A673 (cell line): ENCODE measurements around the gene TPP1.

Experiments used
- EZH2 ChIP-seq: fragments of 200-600 bp; sonication (generic); IDR thresholded peaks from 2 replicates; pipeline ENCODE4 v1.6.1; 2017; ENCODE audit warnings: borderline replicate concordance, low read depth, mild to moderate bottlenecking, mixed read lengths, antibody characterized with exemption, low read length; ENCODE audit not compliant: poor library complexity, severe bottlenecking
- TF ChIP-seq, protein P1 (sequence below): fragments of 300-800, 200-600 bp; sonication (generic); conservative IDR thresholded peaks from 2 replicates; pipeline ENCODE4 v1.5.1; 2017; ENCODE audit warnings: low read depth, mild to moderate bottlenecking, antibody characterized with exemption, low read length, moderate library complexity, mixed read lengths

DNA sequence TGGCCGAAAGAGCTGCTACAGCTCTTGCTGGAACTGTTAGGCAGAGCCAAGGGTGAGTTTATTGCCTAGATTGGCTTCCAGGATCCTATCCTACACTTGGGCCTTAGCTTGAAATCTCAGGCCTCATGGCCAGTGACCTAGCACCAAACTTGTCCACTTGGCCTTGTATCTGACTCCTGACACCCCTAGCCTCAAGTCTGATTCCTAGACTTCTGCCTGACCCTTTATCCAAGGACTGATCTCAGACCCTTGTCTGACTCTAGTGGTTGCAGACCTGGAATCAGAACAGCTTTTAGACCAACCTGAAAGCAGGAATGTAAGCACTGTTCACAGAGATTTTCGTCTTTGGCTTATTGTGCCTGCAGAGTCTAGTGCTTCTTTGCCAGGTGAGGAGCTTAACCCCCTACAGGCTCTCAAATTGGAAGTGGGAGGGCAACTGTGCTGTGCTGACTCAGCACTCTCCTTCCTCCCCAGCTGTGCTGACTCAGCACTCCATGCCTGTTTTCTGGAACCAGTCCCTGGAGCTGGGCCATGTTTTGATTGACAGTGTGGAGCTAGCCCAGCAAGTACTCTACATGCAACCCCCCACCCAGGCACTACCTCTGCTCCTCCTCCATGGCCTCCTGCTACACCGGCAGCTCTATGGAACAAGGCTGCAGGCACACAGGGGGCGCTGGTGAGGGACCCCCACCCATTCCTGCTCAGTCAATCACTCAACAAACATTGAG is 50.9 kb downstream of the TPP1 start:
- TF ChIP-seq, protein P1, sequence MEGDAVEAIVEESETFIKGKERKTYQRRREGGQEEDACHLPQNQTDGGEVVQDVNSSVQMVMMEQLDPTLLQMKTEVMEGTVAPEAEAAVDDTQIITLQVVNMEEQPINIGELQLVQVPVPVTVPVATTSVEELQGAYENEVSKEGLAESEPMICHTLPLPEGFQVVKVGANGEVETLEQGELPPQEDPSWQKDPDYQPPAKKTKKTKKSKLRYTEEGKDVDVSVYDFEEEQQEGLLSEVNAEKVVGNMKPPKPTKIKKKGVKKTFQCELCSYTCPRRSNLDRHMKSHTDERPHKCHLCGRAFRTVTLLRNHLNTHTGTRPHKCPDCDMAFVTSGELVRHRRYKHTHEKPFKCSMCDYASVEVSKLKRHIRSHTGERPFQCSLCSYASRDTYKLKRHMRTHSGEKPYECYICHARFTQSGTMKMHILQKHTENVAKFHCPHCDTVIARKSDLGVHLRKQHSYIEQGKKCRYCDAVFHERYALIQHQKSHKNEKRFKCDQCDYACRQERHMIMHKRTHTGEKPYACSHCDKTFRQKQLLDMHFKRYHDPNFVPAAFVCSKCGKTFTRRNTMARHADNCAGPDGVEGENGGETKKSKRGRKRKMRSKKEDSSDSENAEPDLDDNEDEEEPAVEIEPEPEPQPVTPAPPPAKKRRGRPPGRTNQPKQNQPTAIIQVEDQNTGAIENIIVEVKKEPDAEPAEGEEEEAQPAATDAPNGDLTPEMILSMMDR = peak; percentile 31; the same call in 1 of the 2 replicates
- no peak for TF ChIP-seq EZH2
